NCI-H1694 treated with DMSO at 0.1 percent for 48 hours (cell line): ENCODE measurements around the gene BCL6.
A peak's percentile ranks its signal among the peaks of the same experiment; 100 is the strongest.

ENCODE experiments used
- DNase-seq: peaks from one replicate; lab custom pipeline; 2025; lab: John Stamatoyannopoulos, UW

The BCL6 gene

DNA sequence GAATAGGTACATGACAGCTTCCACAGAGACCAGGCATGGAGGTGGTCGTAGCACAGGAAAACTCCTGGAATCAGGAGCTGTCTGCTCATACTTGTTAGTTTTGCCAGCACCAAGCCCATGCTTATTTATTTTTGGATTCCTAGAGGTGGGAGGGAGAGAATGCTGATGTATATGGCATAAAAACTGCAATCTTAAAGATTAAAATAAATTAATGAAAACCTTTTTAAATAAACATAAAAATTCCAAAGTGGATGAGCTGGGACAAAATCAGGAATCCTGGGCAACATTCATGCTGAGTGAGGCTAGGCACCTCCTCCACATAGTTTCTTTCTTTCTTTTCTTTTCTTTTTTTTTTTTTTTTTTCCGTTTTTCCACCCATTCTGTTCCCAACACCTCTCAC is 14.3 kb upstream of the BCL6 start:
- DNase-seq: no peak

DNA sequence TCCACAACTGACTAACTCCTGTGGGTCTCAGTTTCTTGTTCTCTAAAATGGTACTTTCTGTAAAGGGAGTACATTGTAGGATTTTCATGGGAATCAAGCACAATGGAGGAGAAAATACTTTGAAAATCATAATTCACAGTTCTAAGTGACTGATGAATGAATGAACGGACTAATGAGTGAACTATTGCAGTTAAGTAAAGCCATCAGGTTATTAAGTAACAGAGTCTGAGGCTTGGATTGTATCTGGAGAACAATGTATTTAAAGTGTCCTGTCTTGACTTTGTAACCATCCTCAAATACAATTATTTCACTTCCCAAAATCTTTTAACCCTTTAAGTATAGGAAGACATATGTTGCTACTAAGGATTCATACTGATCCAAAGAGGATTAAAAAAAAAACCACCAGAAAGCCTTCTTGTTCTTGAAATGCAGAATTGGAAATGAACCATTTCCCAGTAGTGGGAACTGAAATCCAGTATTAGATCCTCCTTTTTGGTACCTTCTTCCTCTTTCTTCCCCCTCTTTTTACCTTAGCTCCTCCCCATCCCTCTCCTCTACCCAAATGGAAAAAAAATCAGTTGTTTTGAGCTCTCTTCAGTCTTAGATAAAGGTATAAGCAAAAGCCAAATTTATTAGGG is 13.2 kb upstream of the BCL6 start:
- no peak for DNase-seq

DNA sequence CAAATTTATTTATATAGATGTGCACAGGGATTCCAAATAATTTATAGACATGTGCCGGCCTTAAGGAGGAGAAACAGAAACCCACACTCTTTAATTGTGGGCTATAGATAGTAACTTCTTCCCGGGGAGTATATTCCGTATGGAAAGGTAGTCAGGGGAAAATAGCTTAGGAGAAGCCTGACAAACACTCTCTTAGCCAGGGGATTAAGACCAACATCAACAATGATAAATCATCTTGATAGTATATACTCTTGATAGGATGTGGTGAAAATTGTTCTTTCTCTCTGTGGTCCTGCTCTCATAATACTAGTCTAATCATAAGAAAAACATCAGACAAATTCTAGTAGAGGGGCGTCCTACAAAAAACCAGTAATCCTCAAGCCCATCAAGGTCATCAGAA is 8.2 kb upstream of the BCL6 start:
- no peak for DNase-seq

DNA sequence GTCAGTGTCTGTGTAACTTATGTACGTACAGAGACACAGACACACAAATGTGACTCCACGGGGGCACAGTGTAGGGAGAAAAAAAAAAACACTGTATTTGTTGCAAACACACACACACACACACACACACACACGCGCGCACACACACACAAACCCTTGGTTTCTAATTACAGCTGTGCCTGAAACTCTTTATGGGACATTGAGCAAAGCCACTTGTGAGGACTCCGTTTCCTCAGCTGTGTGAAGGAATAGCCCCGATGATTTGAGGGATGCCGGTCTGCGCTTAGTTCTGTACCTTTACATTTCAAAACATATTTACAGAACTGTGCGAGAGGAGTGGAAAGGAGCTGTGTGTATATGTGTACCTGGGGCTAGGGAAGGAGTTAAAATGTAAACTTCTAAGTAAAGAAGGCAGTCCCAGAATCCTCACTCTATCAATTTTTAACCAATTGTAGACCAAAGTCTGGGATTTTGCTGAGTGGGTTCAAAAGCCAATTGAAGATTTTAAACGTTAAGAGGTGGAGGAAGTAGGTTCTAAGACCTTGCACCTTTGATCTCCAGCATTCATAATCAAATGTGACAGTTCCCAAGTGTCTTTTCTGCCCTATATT is 5.3 kb upstream of the BCL6 start:
- DNase-seq: no peak

DNA sequence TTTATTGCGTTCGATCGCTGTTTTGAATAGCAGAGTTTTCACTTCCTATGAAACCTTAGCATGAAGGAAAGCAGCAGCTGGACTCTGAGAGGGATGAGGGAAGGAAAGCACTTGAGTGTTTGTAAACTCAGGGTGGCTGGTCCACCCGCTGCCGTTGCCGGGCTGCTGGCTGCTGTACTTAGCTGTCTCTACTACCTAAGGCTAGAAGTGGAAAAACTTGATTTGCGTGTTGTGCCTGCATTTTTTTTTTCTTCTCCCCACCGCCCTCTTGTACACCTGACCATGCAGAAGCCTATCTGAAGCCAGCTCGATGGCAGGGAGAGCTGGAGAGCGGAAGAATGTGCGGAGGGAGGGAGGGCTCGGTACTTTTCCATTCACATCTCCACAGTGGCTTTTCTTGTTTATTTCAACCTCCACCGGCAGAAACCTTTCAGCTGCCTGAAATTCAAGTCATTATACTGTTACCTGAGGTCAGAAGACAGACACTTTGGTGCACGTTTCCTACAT is 4.8 kb upstream of the BCL6 start:
- no peak for DNase-seq

DNA sequence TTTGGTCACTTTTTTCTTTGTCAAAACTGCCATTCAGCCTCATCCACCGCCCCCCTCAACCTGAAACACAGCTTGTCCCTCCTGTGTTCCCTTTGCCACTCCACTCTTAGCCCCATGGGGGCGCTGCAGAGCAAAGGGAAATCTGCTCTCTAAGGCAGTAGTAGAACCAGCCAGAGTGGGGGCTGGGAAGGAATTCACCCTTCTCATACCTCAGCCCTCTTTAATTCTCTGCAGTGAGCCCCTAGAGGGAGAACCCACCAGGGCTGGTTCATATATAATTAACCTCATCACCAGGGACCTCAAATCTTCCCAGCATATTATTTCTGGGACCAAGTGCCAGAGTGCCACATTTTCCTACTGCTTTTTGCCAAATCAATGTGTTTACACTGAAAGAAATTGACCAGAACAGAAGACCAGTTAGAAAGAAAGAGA is 2.8 kb upstream of the BCL6 start:
- DNase-seq: peak; percentile 88

DNA sequence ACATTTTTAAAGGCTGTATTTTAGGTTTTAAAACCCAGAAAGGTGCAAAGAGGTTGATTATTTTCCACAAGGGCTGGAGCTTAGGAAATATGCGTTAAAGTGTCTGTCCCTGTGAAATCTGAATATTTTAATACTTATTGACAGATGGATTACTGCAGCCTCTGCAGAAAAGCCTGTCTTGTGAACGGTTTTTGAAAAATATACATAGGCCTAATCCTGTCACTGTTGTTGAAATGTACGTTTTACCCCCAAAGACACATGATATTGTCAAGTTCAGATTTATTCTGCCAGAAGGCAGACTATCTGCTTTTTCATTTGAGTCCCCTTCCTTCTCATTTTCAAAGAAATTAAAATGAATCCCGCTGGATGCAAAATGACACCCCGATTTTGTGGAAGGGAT is 2.2 kb upstream of the BCL6 start:
- DNase-seq: peak; percentile 49

DNA sequence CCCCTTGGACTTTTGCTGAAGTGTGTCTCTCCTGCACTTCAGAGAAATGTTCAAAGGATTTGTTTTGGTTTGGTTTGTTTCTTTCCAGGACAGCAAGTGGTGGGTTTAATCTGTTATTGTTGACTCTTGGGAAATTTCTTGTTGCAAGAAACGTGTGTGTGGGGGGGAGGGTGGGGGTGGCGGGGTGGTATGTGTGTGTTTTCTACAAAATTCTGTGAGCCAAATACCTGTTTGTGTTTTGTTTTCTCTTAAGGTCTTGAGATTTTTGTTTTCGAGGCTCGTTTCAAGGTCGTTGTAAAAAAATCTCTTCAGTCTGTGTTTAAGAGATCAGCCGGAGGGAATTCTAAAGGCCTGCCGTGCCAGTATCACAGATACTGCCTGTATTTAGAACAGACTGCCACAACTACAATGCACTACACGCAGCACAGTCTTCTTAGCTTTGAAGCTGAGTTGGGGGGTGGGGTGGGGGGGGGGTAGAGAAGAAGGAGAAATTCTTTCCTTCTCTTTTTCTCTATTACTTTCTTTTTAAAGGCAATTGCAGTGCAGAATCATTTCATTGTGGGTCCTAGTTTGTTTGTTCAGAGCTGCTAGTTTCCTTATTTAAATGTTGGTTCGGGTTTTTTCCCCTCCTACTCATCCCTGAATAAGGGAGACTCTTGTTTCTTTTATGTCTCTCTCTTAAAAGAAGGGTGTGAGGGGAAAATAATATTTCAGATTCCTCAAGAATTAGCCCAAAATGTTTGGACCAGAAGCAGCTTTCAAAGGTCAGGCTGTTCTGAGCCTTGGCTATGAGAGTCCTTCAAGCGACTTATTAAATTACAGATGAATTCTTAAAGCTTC is 1.4 kb upstream of the BCL6 start:
- peak; percentile 55 for DNase-seq

DNA sequence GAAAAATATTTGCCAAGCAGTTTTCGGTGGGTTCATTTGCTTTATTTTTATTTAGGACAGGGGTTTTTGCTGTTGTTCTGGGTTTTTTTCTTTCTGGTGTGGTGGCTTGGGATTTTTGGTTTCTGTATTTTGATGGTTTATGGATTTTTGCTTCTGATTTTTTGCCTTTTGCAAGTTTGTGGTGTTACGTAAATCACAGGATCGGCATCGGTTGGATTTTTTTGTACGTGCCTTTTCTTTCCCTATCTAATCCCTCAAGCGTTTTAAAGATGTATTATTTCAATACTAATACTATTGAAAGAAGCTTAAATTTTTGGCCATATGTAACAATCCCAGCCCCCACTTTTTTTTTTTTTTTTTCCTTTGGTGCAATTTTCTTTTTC is 782 bp upstream of the BCL6 start:
- no peak for DNase-seq

DNA sequence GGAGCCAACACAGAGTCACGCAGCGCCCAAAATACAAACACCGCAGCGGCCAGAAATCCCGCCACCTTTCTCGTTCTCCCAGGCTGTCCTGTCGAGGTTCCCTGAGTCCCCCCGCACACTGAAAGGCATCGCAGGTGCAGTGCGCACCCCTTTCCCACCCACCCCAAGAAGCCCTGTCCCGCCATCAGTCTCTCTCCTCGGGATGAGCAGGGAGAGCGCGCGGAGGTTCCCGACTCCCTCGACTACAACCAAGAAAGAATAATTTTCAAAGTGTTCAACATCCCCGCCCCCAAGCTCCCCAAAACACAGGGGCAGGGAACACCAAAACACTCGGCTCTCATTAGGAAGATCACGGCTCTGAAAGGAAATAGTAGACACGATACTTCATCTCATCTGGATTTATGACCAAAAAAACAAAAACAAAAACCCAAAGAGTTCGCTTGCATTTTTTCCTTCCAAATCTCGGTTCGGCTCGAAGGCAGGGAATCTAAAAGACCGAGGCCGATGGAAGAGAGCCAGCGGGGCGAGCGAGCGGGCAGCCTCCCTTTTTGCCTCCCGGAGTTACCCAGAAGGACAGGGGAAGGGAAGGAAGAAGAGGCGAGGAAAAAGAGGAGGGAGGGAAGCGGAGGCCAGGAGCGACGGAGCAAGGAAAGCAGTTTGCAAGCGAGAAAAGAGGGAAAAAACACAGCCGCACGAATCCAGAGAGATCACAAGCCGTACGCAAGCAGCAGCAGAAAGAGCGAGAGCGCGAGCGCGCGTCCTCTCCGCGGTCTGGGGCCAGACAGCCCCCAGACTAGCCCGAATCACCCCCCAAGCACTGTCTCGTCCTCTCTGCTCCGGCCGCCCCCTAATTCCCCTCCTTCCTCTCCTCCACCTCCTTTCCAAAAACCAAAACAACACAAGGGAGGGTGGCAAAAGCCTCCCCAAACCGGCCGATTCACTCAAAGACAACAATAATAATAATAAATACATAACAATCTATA is 808 bp downstream of the BCL6 start:
- DNase-seq: peak; percentile 63

DNA sequence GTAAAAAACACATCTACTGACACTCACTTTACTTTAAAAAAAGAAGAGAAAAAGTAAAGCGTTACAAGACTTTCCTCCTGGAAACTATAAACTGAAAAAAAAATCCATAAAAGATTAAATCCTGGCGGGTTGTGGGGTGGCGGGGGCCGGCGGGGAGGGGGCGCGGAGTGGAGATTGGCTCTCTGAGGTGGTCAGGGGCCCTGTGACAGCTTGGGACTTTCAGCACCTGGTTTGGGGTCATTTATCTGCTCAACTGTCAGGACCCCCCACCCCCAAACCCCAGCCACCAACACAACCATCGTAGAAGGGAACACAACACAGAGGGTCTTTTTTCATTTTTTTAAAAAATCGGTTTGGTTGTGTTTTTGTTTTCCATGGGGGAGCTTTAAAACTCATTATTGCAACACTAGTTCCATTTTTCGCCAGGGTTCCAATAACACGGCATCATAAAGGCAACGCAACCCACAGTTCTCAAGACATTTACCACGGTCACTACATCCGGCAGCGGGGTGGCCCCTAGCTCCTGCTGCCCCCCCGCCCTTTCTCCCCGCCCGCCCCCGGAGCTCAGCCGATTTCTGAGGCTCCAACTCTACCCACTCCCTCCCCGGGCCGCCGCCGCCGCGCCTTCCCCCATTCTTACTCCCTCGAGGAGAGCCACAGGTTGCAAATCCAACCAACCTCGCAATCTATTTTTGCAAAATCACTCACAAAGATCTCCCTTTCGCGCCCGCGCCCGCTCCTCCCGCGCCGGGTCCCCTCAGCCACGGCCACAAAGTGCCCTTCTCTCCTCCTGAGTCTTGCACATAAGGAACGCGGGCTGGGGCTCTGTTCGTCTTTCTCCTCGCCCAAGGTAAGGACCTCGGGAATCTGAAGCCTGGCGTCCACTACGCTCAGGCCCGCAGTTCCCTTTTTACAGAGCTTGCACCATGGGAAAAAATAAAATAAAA is 1.8 kb downstream of the BCL6 start:
- DNase-seq: no peak

DNA sequence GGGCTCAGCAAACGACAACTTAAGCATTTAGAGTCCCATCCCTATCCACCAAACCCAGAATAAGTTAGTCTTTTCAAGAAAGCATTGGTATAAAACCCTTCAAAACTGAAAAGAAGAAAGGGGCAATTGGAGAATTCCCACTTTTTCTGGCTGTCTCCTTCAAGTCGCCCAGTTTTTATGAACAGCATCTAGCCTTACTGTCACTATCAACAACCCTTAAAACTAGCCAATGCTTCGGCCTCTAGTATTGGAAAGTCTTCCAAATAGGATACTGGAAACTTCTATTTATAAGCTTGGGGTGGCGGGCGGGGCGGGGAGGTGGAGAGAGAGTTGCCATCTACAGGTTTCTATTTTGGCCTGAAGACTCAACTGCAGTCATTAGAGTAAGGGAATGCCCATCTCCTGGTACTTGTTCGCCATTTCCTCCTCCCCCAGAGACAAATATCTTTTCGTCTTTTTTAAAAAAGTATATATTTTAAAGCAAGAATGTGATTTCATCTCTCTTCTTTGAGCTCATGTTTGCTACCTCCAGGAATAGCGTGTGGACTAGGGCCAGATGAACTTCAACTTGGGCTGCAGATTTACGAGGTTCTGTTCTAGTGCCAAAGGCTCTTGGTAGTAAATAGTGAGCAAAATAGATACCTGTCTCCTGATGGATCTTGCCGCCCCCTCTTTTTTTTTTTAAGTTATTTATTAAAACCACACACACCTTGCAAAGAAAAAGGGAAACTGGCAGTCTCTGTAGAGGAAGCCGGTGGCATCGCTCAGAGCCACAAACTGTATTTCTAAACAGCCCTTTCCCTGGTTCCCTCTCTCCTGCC is 2.7 kb downstream of the BCL6 start:
- DNase-seq: no peak

DNA sequence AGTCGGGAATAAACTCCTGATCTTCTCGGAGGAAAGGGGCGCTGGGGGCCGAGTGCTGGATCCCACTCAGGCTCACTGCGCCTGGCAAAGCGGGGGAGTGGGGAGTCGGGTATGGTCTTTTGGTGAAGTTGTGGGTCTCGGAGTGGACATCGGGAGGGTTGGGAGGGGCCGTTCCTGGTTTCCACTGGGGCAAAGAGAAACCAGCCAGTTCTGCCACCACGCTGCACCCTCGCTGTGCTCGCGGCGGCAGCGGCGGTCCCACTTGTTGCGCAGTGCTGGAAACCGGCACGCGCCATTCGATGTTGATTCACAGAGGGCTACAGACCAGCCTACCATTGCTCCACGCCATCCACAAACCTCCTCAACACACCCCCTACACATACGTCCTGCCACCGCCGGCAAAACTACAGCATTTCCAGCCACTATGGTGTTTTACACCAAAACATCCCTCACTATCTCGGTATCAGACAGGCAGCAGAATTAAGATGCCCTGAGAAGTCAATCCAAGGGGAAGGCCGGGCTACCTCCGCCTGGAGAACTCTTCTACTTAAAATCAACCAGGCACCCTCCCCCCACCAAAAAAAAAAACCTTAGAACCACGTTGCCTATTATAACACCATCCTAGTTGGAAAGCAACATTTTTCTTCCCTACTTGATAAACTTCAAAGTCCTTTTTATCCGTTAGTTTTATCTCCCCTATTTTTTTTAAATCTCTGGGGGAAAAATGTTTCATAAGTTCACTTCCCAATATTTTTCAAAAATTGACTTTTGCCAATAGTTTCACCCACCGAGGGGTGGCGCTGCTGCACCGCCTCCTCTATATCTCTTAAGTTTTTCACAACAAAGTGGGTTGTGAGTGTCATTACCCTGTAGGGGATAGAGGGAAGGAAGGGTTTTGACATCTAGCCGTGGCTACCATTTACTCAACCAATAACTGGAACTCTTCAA is 3.6 kb downstream of the BCL6 start:
- peak; percentile 77 for DNase-seq

DNA sequence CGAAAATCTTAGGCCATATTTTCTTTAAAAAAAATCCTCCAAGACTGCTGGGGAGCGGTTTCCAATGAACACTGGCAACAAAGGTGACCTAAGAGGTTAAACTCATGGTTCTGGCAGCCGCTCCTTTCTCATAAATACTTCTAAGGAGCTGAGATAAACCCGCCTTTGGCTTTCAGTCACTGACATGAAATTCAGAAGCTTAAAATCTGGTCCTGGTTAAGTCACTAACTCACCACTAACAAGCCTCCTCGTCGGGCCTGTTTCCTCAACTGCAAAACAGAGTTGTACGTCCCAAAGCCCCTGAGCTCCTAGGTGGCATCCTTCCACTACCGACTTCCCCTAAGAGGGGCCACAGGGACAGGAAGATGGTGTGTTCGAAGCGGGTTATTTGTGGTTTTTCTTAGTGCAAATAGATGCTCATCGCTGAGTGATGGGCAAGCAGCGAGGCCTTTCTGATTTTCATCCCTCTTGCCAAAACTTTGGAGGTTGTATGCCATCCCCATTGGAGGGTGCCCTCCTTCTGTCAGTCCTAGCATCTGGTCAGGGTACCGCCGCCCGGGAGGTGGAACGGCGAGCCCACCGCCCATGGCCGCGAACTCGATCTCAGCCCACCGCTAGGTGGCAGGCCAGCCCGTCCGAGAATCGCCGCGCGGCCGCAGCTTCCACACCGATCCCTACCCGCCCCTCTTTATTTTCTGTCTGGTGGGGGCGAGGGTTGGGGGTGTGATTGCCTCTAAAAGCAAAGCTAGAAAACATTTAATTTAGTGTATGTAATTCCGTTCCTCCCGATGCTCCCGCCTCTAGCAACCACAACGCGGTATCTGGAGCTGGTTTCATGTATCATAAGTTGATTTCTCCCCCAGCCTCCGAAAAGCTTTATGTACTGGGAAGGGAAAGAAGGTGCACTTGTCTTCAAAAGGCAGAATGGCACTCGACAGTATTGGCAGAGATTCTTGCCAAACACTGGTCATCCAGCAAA is 4.6 kb downstream of the BCL6 start:
- DNase-seq: peak; percentile 61

DNA sequence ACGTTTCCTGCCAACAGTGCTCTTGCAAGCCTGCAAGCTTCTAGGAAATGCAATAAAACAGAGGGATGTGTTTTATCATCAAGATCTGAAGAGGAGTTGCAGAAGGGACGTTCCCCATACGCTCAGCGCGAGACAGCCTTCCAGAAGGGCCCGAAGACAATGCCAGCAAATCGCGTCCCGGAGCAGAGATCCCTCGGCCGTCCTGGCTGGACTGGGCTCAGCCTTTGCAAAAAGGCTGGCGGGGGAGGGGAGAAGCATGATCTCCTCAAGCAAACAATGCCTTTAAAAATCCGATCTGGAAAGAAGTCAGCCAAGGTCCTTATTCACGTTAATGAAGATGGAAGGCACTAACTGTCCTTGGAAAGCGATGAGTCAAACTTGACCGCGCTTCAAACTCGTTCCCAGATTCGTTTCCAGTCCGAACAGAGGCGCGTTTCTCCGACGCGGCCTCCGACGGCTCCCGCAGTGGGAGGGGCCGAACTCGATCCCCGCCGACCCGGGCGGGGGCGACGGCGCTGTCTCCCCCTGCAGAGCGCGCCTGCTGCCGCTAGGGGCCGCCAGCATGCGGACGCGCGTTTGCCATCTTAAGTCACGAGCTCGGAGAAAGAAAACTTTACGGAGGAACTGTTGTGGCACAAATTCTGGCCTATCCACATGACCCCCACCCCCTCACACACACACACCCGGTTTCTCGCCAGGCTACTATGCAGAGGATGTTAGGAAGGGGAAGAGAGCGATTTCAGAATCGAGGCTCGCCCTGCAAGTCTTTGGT is 5.5 kb downstream of the BCL6 start:
- DNase-seq: peak; percentile 58

DNA sequence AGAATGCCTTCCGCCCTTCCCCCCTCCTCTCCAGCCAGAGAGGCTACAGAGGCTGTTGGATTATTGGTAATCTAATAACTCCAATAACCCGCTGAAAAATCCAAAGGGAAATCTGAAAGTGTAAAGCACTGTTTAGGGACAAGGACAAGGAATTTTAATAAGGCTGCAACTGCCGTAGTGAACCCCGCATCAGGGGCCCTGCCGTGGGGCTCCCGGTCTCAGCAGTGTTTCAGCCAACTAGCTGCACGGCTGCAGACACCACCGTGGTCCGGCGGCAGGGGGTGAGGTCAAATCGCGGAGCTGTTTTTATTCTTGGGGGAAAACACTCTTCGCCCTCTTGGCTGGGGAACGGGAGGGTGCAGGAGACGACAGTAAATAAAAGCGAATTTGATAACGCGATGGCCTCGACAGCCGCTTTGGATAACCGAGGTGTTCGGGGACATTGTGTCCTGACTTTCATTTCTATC is 6.1 kb downstream of the BCL6 start:
- no peak for DNase-seq
